Measurements from ENCODE around the gene ZNF609. TPM values are rescaled to one million over a fixed set of nuclear protein-coding genes. Genes with fewer than 3 reads are reported as not detected.

ZNF609 gene
- total and polyA plus RNA-seq, 4 donors, result 8.1 to 54.2 (median 22.0) TPM

GRCh38 chr15:64623347-64623996 is 163.1 kb downstream of the ZNF609 start:
- no peak overlapping the region for H3K9ac ChIP-seq (ENCODE audit: insufficient read depth in 1 of 2, low read length in 2 of 2)
- TF ChIP-seq CTCF (IDR thresholded peaks at IDR 0.05; ENCODE audit: control extremely low read depth, extremely low read depth), result no peak
- 51 to 69% methylated on average over 2 of the region's 2 CpGs for WGBS, 2 donors
- H3K4me3 ChIP-seq, result no peak overlapping the region
- H3K27ac ChIP-seq (ENCODE audit: low read depth in 1 of 2, low read length in 1 of 2), result no peak overlapping the region
- peaks cover 8 to 36% (median 12%) of the 10 kb centered on the region in 5 donors for H3K4me1 ChIP-seq (ENCODE audit: control insufficient read depth in 5 of 5, insufficient read depth in 5 of 5, low read length in 5 of 5)
- no peaks in the 10 kb centered on the region for H3K27me3 ChIP-seq (ENCODE audit: control insufficient read depth in 3 of 3, insufficient read depth in 3 of 3, low read length in 2 of 3)
- ATAC-seq (ENCODE audit: insufficient read depth, low FRiP score) (no peak), DNase-seq (no peak)
- H3K36me3 ChIP-seq (ENCODE audit: control insufficient read depth in 4 of 4, insufficient read depth in 4 of 4, low read length in 4 of 4), result peaks cover 0 to 2% (median 0%) of the 10 kb centered on the region in 4 donors
- no peaks in the 10 kb centered on the region for H3K9me3 ChIP-seq (ENCODE audit: control insufficient read depth in 4 of 4, insufficient read depth in 3 of 4, low read length in 3 of 4)

- TF ChIP-seq CTCF (IDR thresholded peaks at IDR 0.05; ENCODE audit: control extremely low read depth, extremely low read depth), result no peak
- Histone ChIP-seq H3K9me3 (ENCODE audit: control insufficient read depth in 4 of 4, insufficient read depth in 3 of 4, low read length in 3 of 4) (no peaks in the 10 kb centered on the region), H3K36me3 (ENCODE audit: control insufficient read depth in 4 of 4, insufficient read depth in 4 of 4, low read length in 4 of 4) (peaks cover 0 to 2% (median 0%) of the 10 kb centered on the region in 4 donors), H3K27me3 (ENCODE audit: control insufficient read depth in 3 of 3, insufficient read depth in 3 of 3, low read length in 2 of 3) (no peaks in the 10 kb centered on the region), H3K9ac (ENCODE audit: insufficient read depth in 1 of 2, low read length in 2 of 2) (no peak overlapping the region), H3K4me1 (ENCODE audit: control insufficient read depth in 5 of 5, insufficient read depth in 5 of 5, low read length in 5 of 5) (peaks cover 8 to 36% (median 12%) of the 10 kb centered on the region in 5 donors), H3K27ac (ENCODE audit: low read depth in 1 of 2, low read length in 1 of 2) (no peak overlapping the region), H3K4me3 (no peak overlapping the region)
- 60 to 71% methylated on average over 2 of the region's 2 CpGs for WGBS, 2 donors
- ATAC-seq (ENCODE audit: insufficient read depth, low FRiP score) (no peak), DNase-seq (no peak)
Measured at GRCh38 chr15:64624242-64624641, 163.9 kb downstream of the ZNF609 start.

GRCh38 chr15:64629063-64629462 is 168.7 kb downstream of the ZNF609 start:
- no peak overlapping the region for H3K27ac ChIP-seq (ENCODE audit: low read depth in 1 of 2, low read length in 1 of 2)
- H3K36me3 ChIP-seq (ENCODE audit: control insufficient read depth in 4 of 4, insufficient read depth in 4 of 4, low read length in 4 of 4), result peaks cover 0 to 7% (median 2%) of the 10 kb centered on the region in 4 donors
- TF ChIP-seq CTCF (IDR thresholded peaks at IDR 0.05; ENCODE audit: control extremely low read depth, extremely low read depth), result no peak
- WGBS, 2 donors, result 94 to 99% methylated on average over 2 of the region's 2 CpGs
- DNase-seq (no peak), ATAC-seq (ENCODE audit: insufficient read depth, low FRiP score) (no peak)
- H3K4me1 ChIP-seq (ENCODE audit: control insufficient read depth in 5 of 5, insufficient read depth in 5 of 5, low read length in 5 of 5), result peaks cover under 1 to 9% (median 2%) of the 10 kb centered on the region in 5 donors
- H3K9me3 ChIP-seq (ENCODE audit: control insufficient read depth in 4 of 4, insufficient read depth in 3 of 4, low read length in 3 of 4), result no peaks in the 10 kb centered on the region
- H3K9ac ChIP-seq (ENCODE audit: insufficient read depth in 1 of 2, low read length in 2 of 2), result no peak overlapping the region
- H3K4me3 ChIP-seq, result no peak overlapping the region
- H3K27me3 ChIP-seq (ENCODE audit: control insufficient read depth in 3 of 3, insufficient read depth in 3 of 3, low read length in 2 of 3), result no peaks in the 10 kb centered on the region
